HG02981 (cell line): ENCODE data around the gene CFL1.
A peak's percentile ranks its signal among the peaks of the same experiment; 100 is the strongest.

ENCODE experiments used
- ATAC-seq: cut with Tn5 transposase; IDR thresholded peaks from one replicate; pipeline ENCODE4 v1.9.1; 2021; ENCODE audit warnings: mild to moderate bottlenecking, moderate library complexity; ENCODE audit not compliant: unreplicated experiment

CFL1 gene

GRCh38 chr11:65888163-65888814, 30.3 kb upstream of the CFL1 start, which contains the start of gene FIBP:
Gene FIBP, minus strand, starts transcription at chr11:65888471. Its CDS starts 53 bp downstream, at chr11:65888418.
- peak; percentile 38 for ATAC-seq

DNA sequence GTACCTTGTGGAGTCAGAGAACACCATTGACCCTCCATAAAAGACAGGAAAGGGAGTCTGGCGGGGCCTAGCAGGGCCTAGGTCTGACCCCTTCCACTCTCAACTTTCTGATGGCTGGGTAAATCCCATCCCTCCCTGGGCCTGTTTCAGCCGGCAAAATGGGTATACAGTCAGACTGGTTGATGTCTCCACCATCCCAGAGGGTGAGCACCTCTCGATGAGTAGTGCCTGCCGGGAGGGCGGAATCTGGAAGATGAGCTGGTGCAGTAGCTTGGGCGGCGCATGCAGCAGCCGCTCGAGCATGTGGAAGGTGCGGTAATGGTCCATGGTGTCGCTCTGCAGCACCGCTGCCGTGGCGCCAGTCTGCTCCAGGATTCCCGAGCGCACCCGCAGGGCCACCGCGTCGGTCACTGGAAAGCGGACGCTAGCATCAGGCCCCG, 29.8 kb upstream of the CFL1 start:
- ATAC-seq, result no peak

DNA sequence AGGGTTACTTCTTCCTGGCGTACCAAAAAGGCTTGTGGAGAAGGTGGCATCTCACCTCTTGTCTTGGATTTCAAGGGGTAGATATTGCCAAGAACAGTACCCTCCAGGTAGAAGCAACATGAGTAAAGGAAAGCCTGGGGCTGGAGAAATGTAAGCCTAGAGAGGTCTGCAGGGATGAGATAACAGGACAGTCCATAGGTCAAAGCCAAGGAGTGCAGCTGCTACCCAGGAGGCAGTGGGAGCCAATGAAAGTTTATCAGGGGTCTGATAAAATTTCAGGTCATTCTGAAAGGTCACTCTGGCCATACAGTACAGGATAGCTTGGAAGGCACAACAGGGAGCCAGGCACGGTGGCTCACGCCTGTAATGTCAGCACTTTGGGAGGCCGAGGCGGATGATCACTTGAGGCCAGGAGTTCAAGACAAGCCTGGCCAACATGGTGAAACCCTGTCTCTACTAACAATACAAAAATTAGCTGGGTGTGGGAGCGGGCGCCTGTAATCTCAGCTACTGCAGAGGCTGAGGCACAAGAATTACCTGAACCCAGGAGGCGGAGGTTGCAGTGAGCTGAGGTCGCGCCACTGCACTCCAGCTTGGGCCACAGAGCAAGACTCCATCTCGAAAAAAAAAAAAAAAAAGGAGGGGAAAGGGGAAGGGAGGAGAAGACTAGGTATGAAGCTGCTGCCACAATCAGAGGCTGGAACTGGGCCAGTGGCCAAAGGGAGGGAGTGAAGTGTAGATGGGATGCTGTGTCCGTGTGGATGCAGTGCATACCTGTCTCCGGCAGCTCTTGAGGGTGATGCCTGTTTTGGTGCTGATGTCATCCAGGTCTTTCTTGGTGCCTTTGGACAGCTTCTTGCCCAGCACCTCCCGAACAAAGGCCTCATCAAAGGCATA, 29.1 kb upstream of the CFL1 start:
- ATAC-seq, result no peak

DNA sequence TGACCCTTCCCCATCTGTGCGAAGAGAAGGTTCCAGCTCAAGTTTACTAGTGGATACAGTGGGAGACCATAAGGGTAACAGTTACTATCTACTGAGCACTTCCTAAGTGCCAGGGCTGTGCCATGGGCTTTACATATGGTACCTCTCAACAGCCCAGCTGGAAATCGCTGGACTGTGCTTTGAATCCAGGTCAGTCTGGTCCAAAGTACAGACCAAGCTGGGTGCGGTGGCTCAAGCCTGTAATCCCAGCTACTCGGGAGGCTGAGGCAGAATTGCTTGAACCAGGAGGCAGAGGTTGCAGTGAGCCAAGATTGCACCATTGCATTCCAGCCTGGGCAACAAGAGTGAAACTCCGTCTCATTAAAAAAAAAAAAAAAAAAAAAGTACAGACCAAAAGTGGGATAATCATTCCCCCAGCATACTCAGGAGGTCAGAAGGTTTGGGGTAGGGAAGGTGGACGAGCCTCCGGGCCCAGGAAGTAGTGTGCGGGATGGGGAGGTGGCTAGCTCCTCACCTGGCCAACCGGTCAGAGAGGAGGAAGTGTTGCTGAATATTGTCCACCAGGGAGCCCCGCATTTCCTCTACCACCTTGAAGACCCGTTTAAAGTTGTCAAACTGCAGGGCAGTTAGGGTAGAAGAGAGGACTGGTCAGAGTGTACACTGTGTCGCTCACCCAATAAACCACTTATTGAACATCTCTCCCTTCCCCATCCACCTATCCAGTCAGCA, 28.0 kb upstream of the CFL1 start:
- ATAC-seq, result no peak

DNA sequence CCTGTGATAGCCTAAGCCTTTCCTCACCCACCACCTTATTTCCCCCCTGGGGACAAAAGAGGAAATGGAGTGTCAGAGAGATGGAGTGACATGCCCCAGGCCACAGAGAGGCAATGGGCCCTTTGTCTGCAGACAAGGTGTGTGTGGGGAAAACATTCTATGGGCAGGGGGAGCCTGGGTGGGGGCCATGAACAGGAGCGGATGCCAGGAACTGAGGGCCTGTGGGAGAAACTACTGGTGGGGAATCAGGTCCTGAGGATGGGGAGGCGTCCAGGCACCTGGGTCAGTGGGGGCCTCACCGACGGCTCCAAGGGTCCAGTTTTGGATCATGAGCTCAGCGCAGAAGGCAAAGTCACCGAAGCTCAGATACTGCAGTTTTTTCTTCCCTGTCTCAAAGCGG, 27.3 kb upstream of the CFL1 start:
- no peak for ATAC-seq

DNA sequence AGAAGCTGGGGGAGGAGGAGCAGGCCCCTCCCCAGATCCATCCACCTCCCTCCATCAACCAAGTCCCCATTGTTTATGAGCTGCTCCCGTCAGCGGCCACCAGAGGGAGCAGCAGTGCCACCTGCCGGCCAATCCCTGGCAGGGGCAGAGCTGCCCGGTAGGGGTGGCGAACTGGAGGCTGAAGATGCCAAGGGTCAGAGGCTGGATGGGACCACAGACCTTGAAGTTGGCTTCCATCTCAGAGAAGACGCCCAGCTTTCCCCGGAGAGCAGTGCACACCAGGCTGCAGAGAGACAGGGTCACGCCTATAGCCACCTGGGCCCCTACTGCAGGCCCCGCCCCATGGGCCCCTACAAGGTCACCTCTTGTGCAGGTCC, 26.7 kb upstream of the CFL1 start:
- ATAC-seq, result no peak

- no peak for ATAC-seq
Observed at GRCh38 chr11:65883786-65884715, 26.1 kb upstream of the CFL1 start.

DNA sequence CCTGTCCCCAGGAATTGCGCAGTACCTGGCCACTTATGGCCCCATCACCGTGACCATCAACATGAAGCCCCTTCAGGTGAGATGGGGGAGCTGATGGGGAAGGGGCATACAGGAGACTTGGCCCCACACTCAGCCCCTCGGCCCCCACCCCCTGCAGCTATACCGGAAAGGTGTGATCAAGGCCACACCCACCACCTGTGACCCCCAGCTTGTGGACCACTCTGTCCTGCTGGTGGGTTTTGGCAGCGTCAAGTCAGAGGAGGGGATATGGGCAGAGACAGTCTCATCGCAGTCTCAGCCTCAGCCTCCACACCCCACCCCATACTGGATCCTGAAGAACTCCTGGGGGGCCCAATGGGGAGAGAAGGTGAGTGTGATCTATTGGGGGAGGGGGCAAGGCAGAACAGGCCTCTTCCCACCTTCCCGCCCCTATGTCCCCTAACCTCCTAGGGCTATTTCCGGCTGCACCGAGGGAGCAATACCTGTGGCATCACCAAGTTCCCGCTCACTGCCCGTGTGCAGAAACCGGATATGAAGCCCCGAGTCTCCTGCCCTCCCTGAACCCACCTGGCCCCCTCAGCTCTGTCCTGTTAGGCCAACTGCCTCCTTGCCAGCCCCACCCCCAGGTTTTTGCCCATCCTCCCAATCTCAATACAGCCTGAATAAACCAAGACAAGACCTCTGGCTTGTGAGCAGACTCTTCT, 25.2 kb upstream of the CFL1 start:
- ATAC-seq, result no peak

- no peak for ATAC-seq
Observed at GRCh38 chr11:65882120-65883057, 24.4 kb upstream of the CFL1 start.

DNA sequence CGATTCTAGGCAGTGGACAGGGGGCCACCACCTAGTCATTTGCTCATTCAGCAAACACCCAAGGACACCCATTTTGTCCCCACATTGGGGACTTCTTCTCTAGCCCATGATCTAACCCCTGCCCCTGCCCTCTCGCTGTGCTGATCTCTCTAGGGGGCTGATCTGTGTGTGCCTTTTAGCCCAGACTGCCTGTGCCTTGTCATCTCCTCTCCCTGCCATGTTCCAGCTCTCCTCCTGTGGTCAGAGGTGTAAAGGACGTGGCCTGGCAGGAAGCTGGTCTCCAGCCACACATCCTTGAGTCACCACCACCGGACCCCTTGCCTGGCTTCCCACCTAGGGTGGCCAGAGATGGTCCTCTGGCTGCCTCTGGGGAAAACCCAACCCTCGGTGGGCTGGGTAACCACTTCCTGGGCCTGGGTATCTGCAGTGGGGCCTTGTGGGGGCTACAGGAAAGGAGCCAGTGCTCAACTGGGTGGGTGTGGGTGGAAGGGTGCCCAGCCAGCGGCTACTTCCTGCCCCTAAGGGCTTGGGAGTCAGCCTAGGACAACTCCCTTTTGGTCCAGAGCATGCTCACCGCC, 23.0 kb upstream of the CFL1 start:
- ATAC-seq, result no peak

DNA sequence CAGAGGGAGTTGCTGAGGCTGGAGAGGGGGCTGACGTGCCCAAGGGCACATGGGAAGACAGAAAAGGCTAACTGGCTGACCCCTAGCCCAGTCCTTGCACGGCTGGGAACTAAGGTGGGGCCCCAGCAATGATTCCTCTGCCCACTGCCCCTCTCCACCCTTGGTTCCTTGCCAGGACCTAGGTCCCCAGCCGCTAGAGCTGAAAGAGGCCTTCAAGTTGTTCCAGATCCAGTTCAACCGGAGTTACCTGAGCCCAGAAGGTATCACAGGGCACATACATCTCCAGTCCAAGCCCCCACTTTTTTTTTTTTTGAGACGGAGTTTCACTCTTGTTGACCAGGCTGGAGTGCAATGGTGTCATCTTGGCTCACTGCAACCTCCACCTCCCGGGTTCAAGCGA, 22.0 kb upstream of the CFL1 start:
- ATAC-seq, result no peak

GRCh38 chr11:65879617-65880016, 21.6 kb upstream of the CFL1 start, which contains the start of gene CTSW:
Gene CTSW, plus strand, starts transcription at chr11:65879837. Its CDS starts 18 bp downstream, at chr11:65879855.
- ATAC-seq, result no peak

GRCh38 chr11:65873318-65874156, 15.6 kb upstream of the CFL1 start:
- peak; percentile 71 for ATAC-seq

DNA sequence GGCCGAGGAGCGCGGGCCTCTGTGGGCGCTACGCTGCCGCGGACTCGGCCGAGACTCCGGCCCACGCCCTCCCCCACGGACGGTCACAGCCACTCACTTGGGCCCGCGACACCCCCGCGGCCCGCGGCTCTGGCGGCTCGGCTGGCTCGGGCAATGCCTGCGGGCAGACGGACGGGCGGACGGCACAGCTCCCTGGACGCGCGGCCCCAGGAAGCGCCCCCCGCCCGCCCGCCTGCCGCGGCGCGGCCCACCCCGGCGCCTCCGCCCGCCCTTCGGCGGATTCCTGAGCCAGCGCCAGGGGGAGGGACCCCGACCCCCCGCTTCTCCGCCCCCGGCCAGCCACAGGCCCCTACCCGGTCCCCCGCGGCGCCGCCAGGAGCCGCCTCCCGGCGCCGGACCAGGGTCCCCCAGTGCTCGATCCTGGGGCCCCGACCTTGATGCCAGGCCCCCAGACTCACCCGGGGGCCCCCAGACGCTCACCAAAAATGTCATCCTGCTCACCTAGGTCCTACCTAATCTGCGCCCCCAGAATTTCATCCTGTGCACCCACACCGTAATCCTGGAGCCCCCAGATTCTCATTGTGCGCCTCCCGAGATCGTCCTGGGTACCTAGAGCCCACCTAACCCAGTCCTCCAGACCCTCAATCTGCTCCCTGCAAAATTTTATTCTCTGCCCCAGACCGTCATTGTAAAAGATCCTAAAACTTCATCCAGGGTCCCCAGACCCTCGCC, 14.8 kb upstream of the CFL1 start, which contains the start of gene EFEMP2:
TSS of gene EFEMP2 (minus strand) at position 215 of the 732 bp plus-strand sequence. CDS start 446 bp downstream, outside the sequence.
- no peak for ATAC-seq

GRCh38 chr11:65871811-65872548, 14.0 kb upstream of the CFL1 start:
- no peak for ATAC-seq
